ENCODE measurements around the gene SNAPC4. TPM values are rescaled to one million over a fixed set of nuclear protein-coding genes. Genes with fewer than 3 reads are reported as not detected.

Gene SNAPC4
- polyA plus RNA-seq, 1 of the 3 experiments (the other 2 are of a cell fraction) = 9.2 TPM

- Histone ChIP-seq H3K9me2 (no peaks in the 10 kb centered on the region), H3K9me3 (no peaks in the 10 kb centered on the region), H3K4me2 (no peak overlapping the region), H3K36me3 (replicated peaks in 1 of 2; ENCODE audit: control insufficient read depth in 1 of 2, insufficient read depth in 2 of 2, low read length in 1 of 2) (peaks cover 18 to 65% of the 10 kb centered on the region in 2 experiments), H3K27ac (ENCODE audit: low read depth in 2 of 2, low read length in 1 of 2) (no peak overlapping the region), H3K79me2 (ENCODE audit: insufficient read depth) (peaks cover 24% of the 10 kb centered on the region), H3K4me3 (ENCODE audit: low read depth in 2 of 2, low read length in 1 of 2) (no peak overlapping the region), H3K9ac (no peak overlapping the region), H4K20me1 (ENCODE audit: insufficient read depth) (peaks cover 5% of the 10 kb centered on the region; the same call in 1 of the 2 replicates), H3F3A (replicated peaks; ENCODE audit: insufficient read depth) (peaks cover 19% of the 10 kb centered on the region), H3K27me3 (ENCODE audit: insufficient read depth) (no peaks in the 10 kb centered on the region), H3K4me1 (ENCODE audit: control insufficient read depth in 1 of 2, insufficient read depth in 2 of 2, low read depth in 1 of 2, low read length in 1 of 2) (peaks cover 3 to 19% of the 10 kb centered on the region in 2 experiments; a peak in 2 of 4 replicates), H2AFZ (ENCODE audit: low read depth) (no peak overlapping the region)
- 70% methylated on average over 3 of the region's 13 CpGs for WGBS (ENCODE audit: low lambda C conversion rate)
- DNase-seq = no peak
- ChIA-PET CTCF (interaction anchor here (1.8 to 6.8 kb wide), 6 partner anchors 7 to 89 kb away, joined by 7 to 42 read pairs (median 24); partner anchors contain the start of genes CARD9, DNLZ, ENTR1 and PMPCA), POLR2A (interaction anchor here (1.1 to 1.4 kb wide), 2 partner anchors 20 to 56 kb away, joined by 3 to 4 read pairs; no protein-coding TSS in a partner anchor)
- TF ChIP-seq CTCF (IDR thresholded peaks at IDR 0.05) (no peak), FOSL2 (IDR thresholded peaks at IDR 0.05; ENCODE audit: borderline replicate concordance, low read depth) (no peak), FOXM1 (IDR thresholded peaks at IDR 0.05; ENCODE audit: low read depth) (no peak), MAX (IDR thresholded peaks at IDR 0.05; ENCODE audit: low read depth) (no peak), USF1 (IDR thresholded peaks at IDR 0.05; ENCODE audit: borderline replicate concordance, low read depth) (no peak), REST (IDR thresholded peaks at IDR 0.05; ENCODE audit: low read depth, low read length) (no peak), USF2 (IDR thresholded peaks at IDR 0.05; ENCODE audit: borderline replicate concordance, low read depth, low read length) (no peak), EZH2phosphoT487 (IDR thresholded peaks at IDR 0.05; ENCODE audit: borderline replicate concordance, low read depth) (no peak), ELF1 (IDR thresholded peaks at IDR 0.05) (no peak)
These were observed 2.1 kb upstream of the SNAPC4 start for GRCh38 chr9:136402067-136402466.
